GM18909 (cell line): ENCODE results near the gene DENND10.
A peak's percentile ranks its signal among the peaks of the same experiment; 100 is the strongest.
"Not testable (repeated sequence)": the region's sequence is repeated elsewhere in the genome, so short reads cannot be mapped to it uniquely, and the experiment has no call there.

Source experiments
- ATAC-seq: cut with Tn5 transposase; IDR thresholded peaks from one replicate; pipeline ENCODE4 v1.9.1; 2021; ENCODE audit warnings: mild to moderate bottlenecking; ENCODE audit not compliant: unreplicated experiment, poor library complexity

DENND10 gene

DNA sequence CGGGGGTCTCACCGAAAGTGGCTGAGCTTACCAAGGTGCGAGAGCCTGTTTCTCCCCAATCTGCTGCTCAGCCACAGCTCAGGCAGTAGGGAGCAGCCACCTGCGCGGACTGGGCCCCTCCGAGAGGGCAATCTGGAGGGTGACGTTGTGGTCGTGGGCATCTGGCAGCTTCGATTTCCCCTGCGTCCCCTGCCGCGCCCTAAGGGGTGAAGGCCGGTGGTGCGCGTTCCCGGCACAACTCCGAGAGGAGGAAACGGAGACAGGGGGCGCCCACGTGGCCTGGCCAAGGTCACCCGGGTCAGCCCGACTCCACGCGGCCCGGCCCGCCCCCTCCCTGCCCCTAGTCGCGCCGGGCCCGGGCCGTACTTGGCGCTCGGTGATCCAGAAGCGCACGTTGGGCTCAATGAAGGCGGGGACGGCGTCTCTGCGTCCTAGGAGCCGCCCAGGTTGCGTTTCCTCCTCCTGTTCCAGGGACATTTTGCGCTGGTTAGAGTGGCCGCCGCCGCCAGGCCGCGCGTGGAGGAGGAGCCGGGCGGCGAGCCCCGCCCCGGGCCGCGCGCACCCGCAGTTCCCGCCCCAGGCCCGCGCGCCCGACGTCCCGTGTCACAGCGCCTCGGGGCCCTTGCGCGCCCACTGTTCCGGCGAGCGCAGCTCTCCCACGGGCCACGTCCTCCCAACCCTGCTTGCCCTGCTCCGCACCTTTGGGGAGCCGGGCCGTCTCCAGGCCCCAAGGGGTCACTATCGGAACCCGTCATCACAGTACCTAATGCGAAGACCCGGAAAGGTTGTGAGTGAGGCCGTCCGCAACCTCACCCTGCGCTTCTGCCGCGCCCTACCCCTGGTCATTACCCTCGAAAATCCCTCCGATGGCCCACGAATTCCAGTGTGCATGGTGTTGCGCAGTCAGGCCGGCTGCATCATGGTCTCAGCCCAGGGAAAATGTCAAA lies 61.5 kb downstream of the DENND10 start, which contains the start of gene SFXN4:
Gene SFXN4 (minus strand): TSS at position 544 of the 947 bp plus-strand sequence. CDS start 67 bp downstream, at position 477.
- peak; percentile 90 for ATAC-seq

DNA sequence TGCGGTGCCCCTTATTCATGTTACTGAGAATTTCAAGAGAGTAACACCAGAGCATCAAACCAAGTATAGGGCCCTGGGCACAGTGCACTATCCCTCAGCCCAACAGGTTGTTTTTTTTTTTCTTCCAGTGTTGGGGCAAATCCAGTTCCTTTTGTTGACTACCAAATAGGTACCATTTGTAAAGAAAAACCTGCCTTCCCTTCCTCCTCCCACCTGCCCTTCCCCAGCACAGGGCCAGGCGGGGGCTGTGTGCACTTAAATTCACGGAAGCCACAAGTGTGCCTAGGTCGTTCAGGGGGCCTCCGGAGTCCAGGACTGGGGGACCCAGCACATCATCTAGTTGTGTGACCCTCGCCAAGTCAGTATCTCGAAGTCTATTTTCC lies 62.2 kb downstream of the DENND10 start:
- no peak for ATAC-seq

DNA sequence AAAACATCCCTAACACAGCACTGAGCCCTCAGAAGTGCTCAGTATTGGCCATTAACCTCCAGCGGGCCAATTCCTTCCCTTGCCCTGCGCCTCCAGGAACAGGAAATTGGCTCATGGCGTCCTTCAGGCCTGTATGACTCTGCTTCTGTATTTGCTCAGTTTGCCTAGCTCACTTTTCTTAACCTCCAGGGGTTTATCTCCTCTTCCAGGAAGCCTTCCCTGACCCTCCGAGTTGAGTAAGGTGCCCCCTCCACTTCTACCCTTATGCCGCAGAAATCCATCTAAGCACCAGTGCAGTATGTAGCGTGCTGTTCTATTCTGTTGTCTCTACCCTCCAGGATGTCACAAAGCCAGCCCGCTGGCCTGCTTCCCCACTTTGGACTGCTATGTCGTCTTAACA lies 62.7 kb downstream of the DENND10 start:
- no peak for ATAC-seq

DNA sequence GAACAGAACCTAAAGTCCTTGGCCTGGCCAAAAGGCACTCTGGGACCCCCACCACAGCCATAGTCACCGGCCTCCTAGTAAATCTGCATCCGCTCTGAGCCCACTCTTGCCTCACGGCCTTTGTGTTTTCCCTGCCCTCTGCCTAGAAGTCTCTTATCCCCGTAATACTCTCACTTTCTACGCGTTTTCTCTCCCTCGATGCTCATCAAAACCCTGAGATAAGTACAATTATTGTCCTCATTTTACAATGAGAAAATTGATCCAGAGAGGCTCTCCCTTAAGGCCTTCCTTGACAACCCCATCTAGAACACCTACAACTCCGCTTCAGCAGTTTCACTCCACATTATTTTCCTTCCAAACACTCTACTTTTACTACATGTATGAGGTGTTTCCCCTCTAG lies 63.1 kb downstream of the DENND10 start:
- ATAC-seq, result no peak

DNA sequence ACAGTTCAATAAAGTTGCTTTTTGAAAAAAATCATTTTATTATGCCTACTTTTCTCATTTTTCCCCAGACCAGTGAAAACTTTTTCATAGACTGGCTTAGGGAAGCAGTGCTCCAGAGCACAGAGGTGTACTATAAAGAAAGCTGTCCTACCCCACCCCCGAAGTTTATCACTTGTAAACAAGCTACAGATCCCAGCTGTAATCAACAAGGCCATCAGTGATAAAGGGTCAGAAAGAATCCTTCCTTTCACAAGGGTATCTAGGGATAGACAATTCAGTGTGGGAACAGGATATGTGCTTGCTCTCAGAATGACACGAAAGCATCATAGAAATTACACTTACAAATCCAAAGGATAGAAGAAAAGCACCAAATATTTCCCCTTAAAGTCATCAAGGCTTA lies 70.2 kb downstream of the DENND10 start:
- ATAC-seq, result no peak

DNA sequence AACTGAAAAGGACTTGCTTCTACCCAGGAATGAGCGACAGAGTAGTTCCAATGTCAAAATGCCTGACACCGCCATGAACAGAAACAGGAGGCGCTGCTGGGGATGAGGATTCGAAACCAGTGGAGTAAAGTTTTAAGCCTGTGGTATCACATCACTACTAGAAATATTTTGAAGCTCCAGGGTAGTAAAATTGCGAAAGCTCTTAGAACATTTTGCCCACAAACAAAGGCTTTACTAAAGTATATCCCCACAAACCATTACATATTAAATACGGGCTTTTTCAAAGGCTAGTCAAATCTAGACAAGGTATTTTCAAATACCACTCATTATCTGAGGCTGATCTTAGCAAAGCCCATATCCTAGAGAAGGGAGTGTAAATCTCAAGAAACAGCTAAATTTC lies 72.3 kb downstream of the DENND10 start:
- no peak for ATAC-seq

DNA sequence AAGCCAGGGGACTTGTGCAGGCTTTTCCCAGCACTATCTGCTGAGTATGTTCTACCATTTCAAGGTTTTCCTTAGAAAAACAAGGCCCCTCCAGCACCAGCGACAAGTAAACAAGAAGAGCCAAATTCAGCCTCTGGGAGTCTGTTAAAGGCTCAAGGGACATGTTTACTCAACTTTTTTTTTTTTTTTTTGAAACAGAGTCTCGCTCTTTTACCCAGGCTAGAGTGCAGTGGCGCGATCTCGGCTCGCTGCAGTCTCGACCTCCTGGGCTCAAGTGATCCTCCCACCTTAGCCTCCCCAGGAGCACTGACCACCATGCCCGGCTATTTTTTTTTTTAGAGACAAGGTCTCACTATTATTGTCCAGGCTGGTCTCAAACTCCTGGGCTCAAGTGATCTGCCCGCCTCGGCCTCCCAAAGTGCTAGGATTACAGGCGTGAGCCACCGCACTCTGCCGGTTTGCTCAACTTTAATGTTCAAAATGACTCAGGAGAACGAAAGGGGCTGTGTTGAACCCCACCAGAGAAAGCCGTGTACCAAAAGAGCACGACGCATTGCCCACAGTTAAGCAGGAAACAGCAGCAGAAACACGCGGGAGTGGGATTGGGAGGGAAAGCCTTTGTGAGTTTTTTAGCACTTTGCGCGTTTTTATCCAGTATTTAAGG lies 73.9 kb downstream of the DENND10 start:
- peak; percentile 13 for ATAC-seq

DNA sequence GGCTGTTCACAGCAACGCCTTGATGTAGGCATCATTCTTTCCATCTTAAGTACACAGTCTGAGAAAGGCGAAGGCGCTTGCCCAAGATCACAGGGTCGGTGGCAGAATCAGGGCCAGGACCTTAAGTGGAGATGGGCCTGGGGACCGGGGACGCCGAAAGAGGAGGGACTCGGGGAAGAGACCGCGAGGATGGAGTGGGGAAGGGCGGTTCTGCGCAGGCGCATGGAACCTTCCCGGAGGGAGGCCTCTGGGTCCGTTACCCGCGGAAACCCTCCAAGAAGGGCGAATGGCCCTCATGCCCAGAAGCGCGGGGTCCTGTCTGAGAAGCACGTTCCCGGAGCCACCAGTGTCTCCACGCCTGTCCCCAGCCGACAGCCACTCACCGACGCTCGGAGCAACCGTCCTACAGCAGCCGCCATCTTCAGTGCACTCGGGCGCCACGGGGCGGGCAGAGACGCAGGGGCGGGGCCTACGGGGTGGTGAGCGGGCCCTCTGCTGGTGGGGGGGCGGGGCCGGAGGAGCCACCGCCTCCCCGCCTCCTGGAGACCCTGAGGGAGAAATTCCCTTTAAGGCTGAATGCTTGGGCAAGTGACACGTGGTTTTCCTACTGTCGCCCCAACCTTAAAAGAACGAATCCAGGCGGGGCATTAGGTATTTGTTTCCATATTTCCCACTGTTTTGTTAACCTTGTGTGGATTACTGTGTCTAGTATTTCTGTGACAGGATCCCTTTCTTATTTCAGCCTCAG lies 74.6 kb downstream of the DENND10 start, which contains the start of gene PRDX3:
Gene PRDX3 (minus strand): TSS at position 441 of the 748 bp plus-strand sequence. CDS start 22 bp downstream, at position 419.
- peak; percentile 95 for ATAC-seq

DNA sequence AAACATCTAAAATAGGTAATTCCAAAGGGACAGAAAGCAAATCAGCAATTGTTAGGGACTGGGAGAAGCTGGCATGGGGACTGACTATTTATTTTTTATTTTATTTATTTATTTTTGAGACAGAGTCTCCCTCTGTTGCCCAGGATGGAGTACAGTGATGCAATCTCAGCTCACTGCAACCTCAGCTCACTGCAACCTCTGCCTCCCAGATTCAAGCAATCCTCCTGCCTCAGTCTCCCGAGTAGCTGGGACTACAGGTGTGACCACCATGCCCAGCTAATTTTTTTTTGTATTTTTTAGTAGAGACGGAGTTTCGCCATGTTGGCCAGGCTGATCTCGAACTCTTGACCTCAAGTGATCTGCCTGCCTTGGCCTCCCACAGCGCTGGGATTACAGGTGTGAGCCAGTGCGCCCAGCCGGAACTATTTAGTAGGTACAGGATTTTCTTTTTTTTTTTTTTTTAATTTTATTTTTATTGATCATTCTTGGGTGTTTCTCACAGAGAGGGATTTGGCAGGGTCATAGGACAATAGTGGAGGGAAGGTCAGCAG lies 77.0 kb downstream of the DENND10 start:
- ATAC-seq, result not testable (repeated sequence)

DNA sequence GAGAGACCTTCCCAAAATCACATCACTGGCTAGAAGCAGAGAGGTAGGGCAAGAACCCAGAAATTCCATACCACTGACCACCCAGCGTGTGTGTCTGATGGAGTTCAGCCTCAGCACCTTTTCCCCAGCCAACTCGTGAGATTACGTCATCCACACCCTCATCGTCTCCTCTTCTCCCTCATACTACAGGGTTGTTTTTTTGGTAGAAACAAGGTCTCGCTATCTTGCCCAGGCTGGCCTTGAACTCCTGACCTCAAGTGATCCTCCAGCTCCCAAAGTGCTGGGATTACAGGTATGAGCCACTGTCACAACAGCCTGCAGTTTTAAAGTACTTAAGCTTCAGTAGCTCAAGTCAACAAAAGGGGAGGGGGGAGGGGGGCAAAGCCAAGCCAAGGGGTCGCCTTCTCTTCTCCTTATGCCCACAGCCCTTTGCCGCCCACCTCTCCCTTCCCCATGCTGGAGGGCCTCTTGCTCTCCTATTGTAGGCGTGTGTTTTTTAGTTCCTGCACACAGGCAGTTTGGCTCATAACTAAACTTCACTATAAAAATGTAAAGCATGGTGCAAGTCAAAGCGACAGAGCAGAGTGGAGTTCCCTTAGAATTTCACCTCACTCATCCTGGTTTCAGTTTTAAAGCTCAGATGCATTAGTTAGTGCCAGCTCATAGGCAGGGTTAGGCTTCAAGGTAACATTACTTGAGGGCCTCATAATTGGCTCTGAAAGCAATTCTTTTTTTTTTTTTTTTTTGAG lies 79.9 kb downstream of the DENND10 start:
- ATAC-seq, result no peak
